ENCODE data around the gene NFKBIB.

DNA sequence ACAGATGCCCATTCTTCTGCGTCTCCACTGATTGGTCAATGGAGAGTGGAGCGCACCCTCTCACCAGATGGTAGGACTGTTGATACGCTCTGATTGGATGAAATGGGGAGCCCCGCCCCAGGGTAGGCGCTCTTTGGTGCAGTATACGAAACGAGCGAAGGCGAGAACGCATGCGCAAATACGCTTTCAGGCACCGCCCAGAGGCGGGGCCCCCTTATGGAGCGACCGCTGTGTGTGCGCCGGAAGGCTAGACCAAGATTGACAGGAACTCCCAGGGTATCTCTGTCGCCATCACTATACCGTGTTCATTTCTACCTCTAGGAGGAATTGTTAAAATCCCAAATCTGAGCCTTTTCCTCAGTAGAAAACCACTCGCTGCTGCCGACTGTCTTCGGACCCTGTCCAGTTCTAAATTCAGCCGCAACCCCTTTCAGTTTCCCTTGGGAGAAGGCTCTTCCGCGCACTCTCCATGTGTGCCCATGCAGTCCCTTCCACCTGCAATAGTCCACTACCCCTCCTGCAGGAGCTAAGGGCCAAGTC lies 49.3 kb upstream of the NFKBIB start:
- TF ChIP-seq ZFP36 (IDR thresholded peaks at IDR 0.05; ENCODE audit: borderline replicate concordance, low read depth, low read length, partially characterized antibody) (no peak), POLR2AphosphoS5 (IDR thresholded peaks at IDR 0.05; ENCODE audit: low read depth, low read length) (peak; percentile 92), TAF1 (CRISPR knock-in tag; IDR thresholded peaks at IDR 0.05) (peak; percentile 50), HDAC2 (CRISPR knock-in tag; IDR thresholded peaks at IDR 0.05) (no peak; the same call in 1 of the 2 replicates), DNMT3B (CRISPR knock-in tag; conservative IDR thresholded peaks at IDR 0.05) (no peak), SP2 (CRISPR knock-in tag; IDR thresholded peaks at IDR 0.05) (no peak), NFE2L2 (IDR thresholded peaks at IDR 0.05; ENCODE audit: low read length) (no peak), FOXP1 (IDR thresholded peaks at IDR 0.05) (no peak), FOXP1 (CRISPR knock-in tag; IDR thresholded peaks at IDR 0.05) (0 out of 2 replicates have a peak, but pooled peaks have one; percentile 0), CCDC6 (CRISPR knock-in tag; IDR thresholded peaks at IDR 0.05) (no peak)
- TF ChIP-seq, protein P1, sequence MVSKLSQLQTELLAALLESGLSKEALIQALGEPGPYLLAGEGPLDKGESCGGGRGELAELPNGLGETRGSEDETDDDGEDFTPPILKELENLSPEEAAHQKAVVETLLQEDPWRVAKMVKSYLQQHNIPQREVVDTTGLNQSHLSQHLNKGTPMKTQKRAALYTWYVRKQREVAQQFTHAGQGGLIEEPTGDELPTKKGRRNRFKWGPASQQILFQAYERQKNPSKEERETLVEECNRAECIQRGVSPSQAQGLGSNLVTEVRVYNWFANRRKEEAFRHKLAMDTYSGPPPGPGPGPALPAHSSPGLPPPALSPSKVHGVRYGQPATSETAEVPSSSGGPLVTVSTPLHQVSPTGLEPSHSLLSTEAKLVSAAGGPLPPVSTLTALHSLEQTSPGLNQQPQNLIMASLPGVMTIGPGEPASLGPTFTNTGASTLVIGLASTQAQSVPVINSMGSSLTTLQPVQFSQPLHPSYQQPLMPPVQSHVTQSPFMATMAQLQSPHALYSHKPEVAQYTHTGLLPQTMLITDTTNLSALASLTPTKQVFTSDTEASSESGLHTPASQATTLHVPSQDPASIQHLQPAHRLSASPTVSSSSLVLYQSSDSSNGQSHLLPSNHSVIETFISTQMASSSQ (IDR thresholded peaks at IDR 0.05; ENCODE audit: low read depth): no peak
- TF ChIP-seq, protein P1 (CRISPR knock-in tag; IDR thresholded peaks at IDR 0.05; ENCODE audit: borderline replicate concordance): no peak
